ENCODE results near the gene SLC22A23.

GRCh38 chr6:3276174-3277167, 180.4 kb downstream of the SLC22A23 start:
- no peak for TF ChIP-seq CTCF (optimal IDR thresholded peaks at IDR 0.05 in 1 of 3, IDR thresholded peaks at IDR 0.05 in 1 of 3, conservative IDR thresholded peaks at IDR 0.05 in 1 of 3; ENCODE audit: extremely low read depth in 1 of 3, insufficient read depth in 2 of 3, low read length in 3 of 3)
- TF ChIP-seq EZH2 (IDR thresholded peaks at IDR 0.05; ENCODE audit: low read length) = no peak

Data from keratinocyte (primary cell).